HTERT RPE-1 (cell line): ENCODE results near the gene CECR2.

Experiments used
- in situ Hi-C: fragments of 300-500 bp; cut with MboI; formaldehyde crosslinking; loops from 4 replicates; pipeline ENCODE4 v1.14.3; 2020; ENCODE audit warnings: low sequenced_read_pairs

CECR2 gene

GRCh38 chr22:17369439-17370025 lies at the start of gene CECR2:
Gene CECR2, plus strand, starts transcription at chr22:17369460. Its CDS starts 324 bp downstream, at chr22:17369784.
- in situ Hi-C loops: no loop called here

- in situ Hi-C loops: no loop called here
Observed at GRCh38 chr22:17319546-17319945, 49.7 kb upstream of the CECR2 start.

GRCh38 chr22:17322511-17322910 lies 46.7 kb upstream of the CECR2 start:
- in situ Hi-C loops: no loop called here

DNA sequence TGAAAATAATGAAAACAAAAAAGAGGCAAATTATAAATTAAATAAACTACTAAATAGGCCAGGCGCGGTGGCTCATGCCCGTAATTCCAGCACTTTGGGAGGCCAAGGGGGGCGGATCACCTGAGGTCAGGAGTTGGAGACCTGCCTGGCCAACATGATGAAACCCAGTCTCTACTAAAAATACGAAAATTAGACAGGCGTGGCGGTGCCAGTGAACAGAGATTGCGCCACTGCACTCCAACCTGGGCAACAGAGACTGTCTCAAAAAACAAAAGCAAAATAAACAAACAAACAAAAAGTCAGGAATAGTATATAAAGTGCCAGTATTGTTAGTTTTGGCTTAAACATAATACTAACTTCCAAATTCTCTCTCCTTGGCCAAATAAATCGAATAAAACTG lies 37.6 kb upstream of the CECR2 start:
- in situ Hi-C loops: no loop called here

DNA sequence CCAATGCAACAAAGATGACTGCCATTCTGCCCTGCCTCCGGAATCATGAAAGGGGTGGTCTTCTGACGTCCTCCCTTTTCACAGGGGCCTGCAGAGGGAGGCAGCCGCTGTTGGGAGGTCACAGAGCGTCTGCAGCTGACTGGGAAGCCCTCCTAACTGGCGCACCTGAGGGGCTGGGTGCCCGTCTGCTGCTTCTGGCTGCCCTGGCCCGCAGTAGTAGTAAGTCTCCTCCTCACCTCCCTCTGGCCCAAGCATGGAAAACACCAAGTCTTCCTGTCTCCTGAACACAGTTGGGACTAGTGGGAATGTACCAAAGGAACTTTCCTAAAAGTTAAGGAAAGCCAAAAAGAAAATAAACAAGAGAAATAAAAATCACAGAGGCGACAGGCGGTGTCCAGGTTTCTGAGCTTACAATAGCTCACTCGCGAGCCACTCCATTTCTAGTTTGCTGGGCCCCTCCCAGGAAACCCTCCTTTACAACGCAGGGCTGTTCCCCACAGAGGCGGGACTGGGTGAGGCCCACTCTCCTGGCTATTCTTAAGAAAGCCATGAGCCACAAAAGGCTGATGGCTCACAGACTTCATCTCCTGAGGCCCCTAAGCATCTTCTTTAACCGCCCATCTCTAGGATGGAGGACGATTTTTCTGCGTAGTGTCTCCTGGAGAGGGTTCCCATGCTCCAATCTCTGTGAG lies 37.0 kb upstream of the CECR2 start:
- in situ Hi-C loops: no loop called here

GRCh38 chr22:17334059-17334458 lies 35.2 kb upstream of the CECR2 start:
- in situ Hi-C loops: no loop called here

DNA sequence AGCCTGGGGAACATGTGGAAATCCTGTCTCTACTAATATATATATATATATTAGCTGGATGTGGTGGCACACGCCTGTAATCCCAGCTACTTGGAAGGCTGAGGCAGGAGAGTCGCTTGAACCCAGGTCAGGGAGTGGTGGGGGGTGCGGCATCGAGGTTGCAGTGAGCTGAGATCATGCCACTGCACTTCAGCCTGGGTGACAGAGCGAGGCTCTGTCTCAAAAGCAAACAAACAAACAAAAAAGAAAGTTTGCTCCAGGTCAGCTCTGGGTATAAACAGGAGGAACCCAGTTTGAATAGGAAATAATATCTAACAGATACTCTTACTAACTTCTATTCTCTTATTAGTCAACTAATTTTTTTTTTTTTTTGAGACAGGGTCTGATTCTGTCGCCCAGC lies 34.3 kb upstream of the CECR2 start:
- in situ Hi-C loops: no loop called here

DNA sequence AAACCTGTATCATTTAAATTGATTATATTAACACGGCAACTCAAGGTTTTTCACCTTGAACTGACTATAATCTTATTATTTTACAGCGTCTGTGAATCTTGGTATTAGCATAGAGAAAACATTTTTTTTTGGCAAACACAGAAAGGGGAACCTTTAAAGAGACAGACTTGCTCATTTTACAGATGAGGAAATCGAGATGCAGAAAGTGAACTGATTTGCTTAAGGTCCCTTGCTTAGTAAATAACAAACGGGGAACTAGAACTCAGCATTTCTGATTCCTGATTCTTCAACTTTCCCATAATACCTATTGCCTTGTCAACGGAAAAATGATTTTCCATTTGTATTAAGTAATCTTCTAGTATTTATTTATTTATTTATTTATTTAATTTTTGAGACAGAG lies 33.2 kb upstream of the CECR2 start:
- in situ Hi-C loops: no loop called here

DNA sequence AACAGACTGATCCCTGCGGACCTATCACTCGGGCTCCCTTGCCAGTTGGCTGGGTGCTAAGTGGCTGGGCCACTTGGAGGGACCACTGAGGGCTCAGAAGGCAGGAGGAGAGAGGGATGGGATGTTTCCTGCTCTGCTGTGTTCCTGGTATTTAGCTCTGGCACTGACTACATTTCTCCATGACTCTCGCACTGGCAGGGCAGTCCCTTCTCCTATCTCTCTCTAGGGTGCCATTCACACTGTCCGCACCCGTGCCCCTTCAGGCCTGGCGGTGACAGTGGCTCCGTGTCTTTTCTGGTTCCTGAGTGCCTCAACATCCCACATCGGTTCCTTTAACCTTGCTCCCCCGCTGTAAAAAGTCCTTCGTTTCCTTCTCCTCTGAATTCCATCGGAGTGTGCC lies 31.6 kb upstream of the CECR2 start:
- in situ Hi-C loops: no loop called here

- in situ Hi-C loops: no loop called here
Observed at GRCh38 chr22:17339095-17339693, 30.1 kb upstream of the CECR2 start.

DNA sequence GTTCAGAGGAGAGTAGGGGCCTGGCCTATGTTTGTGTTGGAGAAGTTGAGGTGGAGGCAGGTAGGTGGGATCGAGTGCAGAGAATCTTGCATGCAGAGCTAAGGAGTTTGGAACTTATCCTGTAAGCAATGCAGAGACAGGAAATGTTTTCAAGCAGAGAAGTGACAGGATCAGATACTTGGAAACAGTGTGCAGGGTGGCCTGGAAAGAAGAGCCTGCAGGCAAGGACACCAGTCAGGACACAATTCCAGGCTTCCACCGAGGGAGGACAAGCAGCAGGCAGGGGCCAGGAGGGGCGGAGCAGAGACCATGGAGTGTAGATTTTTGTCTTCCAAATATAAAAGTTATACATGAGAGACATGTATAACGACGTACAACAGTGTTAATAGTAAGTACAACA lies 26.9 kb upstream of the CECR2 start:
- in situ Hi-C loops: no loop called here

GRCh38 chr22:17343766-17344165 lies 25.5 kb upstream of the CECR2 start:
- in situ Hi-C loops: no loop called here

DNA sequence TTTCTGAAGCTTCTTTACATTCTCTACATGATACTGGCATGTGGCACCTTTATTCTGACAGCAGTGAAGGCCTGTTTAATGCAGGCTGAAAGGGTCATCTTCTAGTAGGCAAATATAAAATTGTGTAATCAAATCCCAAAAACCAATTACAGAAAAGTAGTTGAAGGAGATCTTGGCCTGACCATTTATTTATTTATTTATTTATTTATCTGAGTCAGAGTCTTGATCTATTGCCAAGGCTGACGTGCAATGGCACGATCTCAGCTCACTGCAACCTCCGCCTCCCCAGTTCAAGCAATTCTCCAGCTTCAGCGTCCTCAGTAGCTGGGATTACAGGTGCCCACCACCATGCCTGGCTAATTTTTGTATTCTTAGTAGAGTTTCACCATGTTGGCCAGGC lies 22.7 kb upstream of the CECR2 start:
- in situ Hi-C loops: no loop called here

DNA sequence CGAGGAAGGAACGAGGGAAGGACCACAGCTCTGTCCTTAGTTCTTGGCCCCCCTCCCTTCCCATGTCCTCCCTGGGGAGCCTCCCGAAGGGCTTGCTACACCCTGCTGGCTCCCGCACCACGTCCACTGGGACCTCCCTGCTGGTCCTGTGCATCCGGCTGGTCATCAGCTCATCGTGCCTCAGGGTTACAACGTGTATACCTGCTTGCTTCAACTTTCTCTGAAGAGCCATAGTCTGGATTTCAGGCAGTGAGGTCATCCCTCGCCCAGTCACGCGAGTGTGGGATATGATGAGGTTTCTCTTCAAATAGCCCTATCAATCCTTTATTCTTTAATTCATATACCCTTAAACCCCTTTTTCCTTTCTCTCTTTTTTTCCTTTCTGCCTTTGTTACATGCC lies 21.5 kb upstream of the CECR2 start:
- in situ Hi-C loops: no loop called here

GRCh38 chr22:17348464-17349103 lies 20.7 kb upstream of the CECR2 start:
- in situ Hi-C loops: no loop called here

GRCh38 chr22:17349172-17349571 lies 20.1 kb upstream of the CECR2 start:
- in situ Hi-C loops: no loop called here

- in situ Hi-C loops: no loop called here
Observed at GRCh38 chr22:17350292-17350691, 19.0 kb upstream of the CECR2 start.

GRCh38 chr22:17352798-17353197 lies 16.5 kb upstream of the CECR2 start:
- in situ Hi-C loops: no loop called here

- in situ Hi-C loops: no loop called here
Observed at GRCh38 chr22:17357688-17358087, 11.6 kb upstream of the CECR2 start.

DNA sequence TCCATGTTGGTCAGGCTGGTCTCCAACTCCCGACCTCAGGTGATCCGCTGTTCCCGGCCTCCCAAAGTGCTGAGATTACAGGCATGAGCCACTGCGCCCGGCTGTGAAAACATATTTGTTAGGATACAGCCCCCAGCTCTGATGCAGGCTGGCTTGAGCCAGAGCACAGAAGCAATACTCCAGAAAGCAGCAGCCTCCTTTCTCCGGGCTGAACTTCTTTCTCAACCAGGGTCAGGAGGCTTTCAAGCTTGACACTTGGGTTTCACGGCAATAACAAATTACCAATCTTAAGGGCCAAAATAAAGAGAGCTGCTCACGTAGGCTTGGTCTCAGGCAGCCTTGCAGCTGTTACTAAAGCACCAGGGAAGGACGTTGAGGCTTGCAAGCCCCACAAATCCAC lies 10.8 kb upstream of the CECR2 start:
- in situ Hi-C loops: no loop called here

GRCh38 chr22:17359501-17359900 lies 9.8 kb upstream of the CECR2 start:
- in situ Hi-C loops: no loop called here

GRCh38 chr22:17366329-17366728 lies 2.9 kb upstream of the CECR2 start:
- in situ Hi-C loops: no loop called here
